Endothelial cell of umbilical vein (primary cell): ENCODE data around the gene TACR1. TPM values are rescaled to one million over a fixed set of nuclear protein-coding genes. Genes with fewer than 3 reads are reported as not detected.

Experiments used
- BruUV-seq: library from RNA; stranded (reverse); fragments of 400-500 nt; replicated peaks from 2 replicates; lab custom pipeline; 2021; lab: Mats Ljungman, UMichigan
- CTCF ChIA-PET: fragments of 300-600, 350-600 bp; sonication (Branson Sonifier 250); formaldehyde crosslinking; loops from one replicate; lab custom pipeline; 2021; ENCODE audit warnings: antibody characterized with exemption, inconsistent platforms; lab: Charles Lee
- POLR2A ChIA-PET: fragments of 300-600, 350-600 bp; sonication (Branson Sonifier 250); formaldehyde crosslinking; loops from one replicate; lab custom pipeline; 2021; ENCODE audit warnings: antibody characterized with exemption, inconsistent platforms; lab: Charles Lee
- DNase-seq: peaks from one replicate; pipeline ENCODE4 v3.0.0-alpha.2; 2011; ENCODE audit warnings: low read depth, low spot score
- FAIRE-seq: peaks from 2 replicates; lab custom pipeline; 2011; peaks lifted over from hg19 to GRCh38; lab: Jason Lieb, UNC
- H2AFZ ChIP-seq: 2 replicates; pipeline ENCODE4 v1.6.0; 2012; ENCODE audit warnings: low read depth, low read length, control low read depth, inconsistent platforms
- H3K27ac ChIP-seq: 2 replicates; pipeline ENCODE4 v1.5.1; 2011; ENCODE audit warnings: low read depth, mild to moderate bottlenecking, control low read depth, low read length, moderate library complexity; ENCODE audit not compliant: insufficient read depth
- H3K27me3 ChIP-seq, 2 experiments: 2 replicates each; pipeline versions ENCODE4 v1.6.0 to v1.6.1; 2011; ENCODE audit warnings: low read length in 2 of 2, mixed read lengths in 1 of 2; ENCODE audit not compliant: control insufficient read depth in 2 of 2, insufficient read depth in 2 of 2
- H3K36me3 ChIP-seq, 2 experiments: 2 replicates in 1 of 2; 3 replicates in 1 of 2; pipeline ENCODE4 v1.5.1; 2011; ENCODE audit warnings: low read length in 2 of 2, mild to moderate bottlenecking in 1 of 2, moderate library complexity in 1 of 2; ENCODE audit not compliant: control insufficient read depth in 2 of 2, insufficient read depth in 2 of 2; ENCODE audit errors: extremely low read depth in 1 of 2
- H3K4me1 ChIP-seq: 3 replicates; pipeline ENCODE4 v1.5.1; 2011; ENCODE audit warnings: mild to moderate bottlenecking, low read length; ENCODE audit not compliant: control insufficient read depth, insufficient read depth; ENCODE audit errors: extremely low read depth
- H3K4me2 ChIP-seq: 2 replicates; pipeline ENCODE4 v1.6.1; 2011; ENCODE audit warnings: low read length, control low read depth, mixed read lengths; ENCODE audit not compliant: insufficient read depth
- H3K4me3 ChIP-seq, 3 experiments: fragments of 200-600 bp in 1 of 3; sonication (generic), shearing (Covaris generic) in 1 of 3; replicated peaks in 1 of 3; 2 replicates each; pipeline ENCODE4 v1.5.1; 2011 to 2016; ENCODE audit warnings: control low read depth in 3 of 3, low read length in 3 of 3, mild to moderate bottlenecking in 2 of 3, inconsistent platforms in 1 of 3, low read depth in 1 of 3, moderate library complexity in 1 of 3; ENCODE audit not compliant: insufficient read depth in 1 of 3
- H3K79me2 ChIP-seq: 2 replicates; pipeline ENCODE4 v1.6.0; 2012; ENCODE audit warnings: low read length, inconsistent platforms; ENCODE audit not compliant: control insufficient read depth, insufficient read depth
- H3K9ac ChIP-seq: replicated peaks from 2 replicates; pipeline ENCODE3; 2011; ENCODE audit warnings: low read length, control low read depth; ENCODE audit not compliant: insufficient read depth; ENCODE audit errors: extremely low read depth
- H3K9me1 ChIP-seq: replicated peaks from 3 replicates; pipeline ENCODE4 v1.6.0; 2011; ENCODE audit warnings: mild to moderate bottlenecking, low read length; ENCODE audit not compliant: control insufficient read depth, insufficient read depth; ENCODE audit errors: extremely low read depth
- H3K9me3 ChIP-seq: replicated peaks from 2 replicates; pipeline ENCODE4 v1.5.1; 2012; ENCODE audit warnings: low read length, inconsistent platforms; ENCODE audit not compliant: control insufficient read depth, insufficient read depth
- H4K20me1 ChIP-seq: replicated peaks from 2 replicates; pipeline ENCODE3; 2011; ENCODE audit warnings: mild to moderate bottlenecking, low read length; ENCODE audit not compliant: control insufficient read depth, insufficient read depth; ENCODE audit errors: extremely low read depth
- CTCF ChIP-seq, 2 donors: IDR thresholded peaks; 1 replicate in 1 of 2; 2 replicates in 1 of 2; pipeline ENCODE4 v1.5.1; 2011; ENCODE audit warnings: low read length in 2 of 2, mild to moderate bottlenecking in 2 of 2, moderate library complexity in 2 of 2, control low read depth in 1 of 2, inconsistent platforms in 1 of 2, low read depth in 1 of 2; ENCODE audit not compliant: insufficient read depth in 1 of 2; ENCODE audit errors: extremely low read depth in 1 of 2
- EZH2 ChIP-seq: IDR thresholded peaks from 2 replicates; pipeline ENCODE4 v1.6.1; 2012; ENCODE audit warnings: borderline replicate concordance, low read depth, mild to moderate bottlenecking, moderate library complexity, low read length, inconsistent platforms; ENCODE audit not compliant: severe bottlenecking
- FOS ChIP-seq: IDR thresholded peaks from 2 replicates; pipeline ENCODE4 v1.6.1; 2011; ENCODE audit warnings: mild to moderate bottlenecking, low read length, moderate library complexity, borderline replicate concordance; ENCODE audit not compliant: insufficient read depth
- GATA2 ChIP-seq: IDR thresholded peaks from 2 replicates; pipeline ENCODE4 v1.7.0; 2011; ENCODE audit warnings: low read depth, mild to moderate bottlenecking, moderate library complexity, mixed read lengths, low read length; ENCODE audit not compliant: insufficient read length, insufficient read depth
- JUN ChIP-seq: IDR thresholded peaks from 2 replicates; pipeline ENCODE4 v1.6.1; 2011; ENCODE audit warnings: borderline replicate concordance, low read depth; ENCODE audit not compliant: insufficient read length, insufficient read depth
- MAX ChIP-seq: IDR thresholded peaks from 2 replicates; pipeline ENCODE4 v1.6.1; 2011; ENCODE audit not compliant: insufficient read depth, insufficient read length
- MYC ChIP-seq: IDR thresholded peaks from one replicate; pipeline ENCODE4 v1.6.1; 2011; ENCODE audit warnings: mild to moderate bottlenecking, low read depth, low read length
- POLR2A ChIP-seq: IDR thresholded peaks from 2 replicates; pipeline ENCODE4 v1.6.1; 2012; ENCODE audit warnings: low read depth, mild to moderate bottlenecking, control low read depth, low read length
- POLR2AphosphoS5 ChIP-seq: IDR thresholded peaks from 2 replicates; pipeline ENCODE4 v1.6.1; 2012; ENCODE audit warnings: low read depth, mild to moderate bottlenecking, control low read depth, low read length, moderate library complexity; ENCODE audit not compliant: insufficient read depth
- dilution Hi-C: fragments of 300-500 bp; cut with MboI; formaldehyde crosslinking; loops from one replicate; pipeline ENCODE4 v1.15.0; 2019; ENCODE audit warnings: low sequenced_read_pairs; ENCODE audit not compliant: extremely low pct_ligation_motif_present
- intact Hi-C: fragments of 100-400 bp; cut with micrococcal nuclease; formaldehyde crosslinking; loops from one replicate; pipeline ENCODE4 v1.10.0; 2022
- polyA plus RNA-seq, 4 experiments: library from polyadenylated mRNA; depleted of rRNA in 3 of 4; stranded (reverse) in 3 of 4; unstranded in 1 of 4; fragments of >200 nt; gene quantifications; 2 replicates each; pipeline versions ENCODE4 v1.2.1 to v1.2.3, GENCODE V29; 2011 to 2012; ENCODE audit warnings: missing spikeins in 1 of 4
- total RNA-seq: library from RNA; stranded (reverse); gene quantifications from 2 replicates; pipeline ENCODE4 v1.2.3, GENCODE V29; 2021

TACR1 gene
- total and polyA plus RNA-seq, 2 donors (not counting 3 experiments of a cell fraction or from before 2014, with no cell fraction given) = not detected

GRCh38 chr2:75202359-75202758, 3.0 kb upstream of the TACR1 start:
- H3K79me2 ChIP-seq = no peaks in the 10 kb centered on the region
- H3K36me3 ChIP-seq = no peaks in the 10 kb centered on the region
- intact Hi-C loops (no loop called here), dilution Hi-C loops (no loop called here)
- no peaks in the 10 kb centered on the region for H3K9me1 ChIP-seq
- H3K27me3 ChIP-seq = peaks cover 45 to 48% of the 10 kb centered on the region in 2 experiments
- H4K20me1 ChIP-seq = no peaks in the 10 kb centered on the region
- POLR2A ChIA-PET = no interaction called here
- FAIRE-seq (no peak), DNase-seq (no peak)
- no peaks in the 10 kb centered on the region for H3K4me1 ChIP-seq
- TF ChIP-seq JUN (no peak), EZH2 (no peak), MYC (no peak), GATA2 (no peak), CTCF (IDR thresholded peaks at IDR 0.05; ENCODE audit: extremely low read depth in 1 of 2, insufficient read depth in 1 of 2, low read depth in 1 of 2, low read length in 2 of 2) (no peak), POLR2AphosphoS5 (no peak), MAX (no peak), FOS (no peak), POLR2A (no peak)
- H3K4me2 ChIP-seq = no peak overlapping the region
- H3K9me3 ChIP-seq = no peaks in the 10 kb centered on the region
- no peak overlapping the region for H3K27ac ChIP-seq
- H3K4me3 ChIP-seq = no peak overlapping the region
- CTCF ChIA-PET = interaction anchor here (0.6 kb wide), 1 partner anchor 360 kb away, joined by 3 read pairs; no protein-coding TSS in a partner anchor
- H2AFZ ChIP-seq = no peak overlapping the region
- BruUV-seq = no TSS peak
- no peak overlapping the region for H3K9ac ChIP-seq
